NCI-H1436 (cell line): ENCODE data around the gene BMP7.
"Not testable (repeated sequence)": the region's sequence is repeated elsewhere in the genome, so short reads cannot be mapped to it uniquely, and the experiment has no call there.

Experiments
- DNase-seq: peaks from one replicate; lab custom pipeline; 2025; lab: John Stamatoyannopoulos, UW

The BMP7 gene

GRCh38 chr20:57249073-57249472, 17.4 kb downstream of the BMP7 start:
- DNase-seq: no peak

- DNase-seq: no peak
These were observed 18.2 kb downstream of the BMP7 start for GRCh38 chr20:57248132-57248797.

GRCh38 chr20:57247292-57247965, 19.0 kb downstream of the BMP7 start:
- no peak for DNase-seq

GRCh38 chr20:57245997-57246396, 20.4 kb downstream of the BMP7 start:
- no peak for DNase-seq

GRCh38 chr20:57244627-57245214, 21.7 kb downstream of the BMP7 start:
- DNase-seq: no peak

GRCh38 chr20:57244221-57244585, 22.2 kb downstream of the BMP7 start:
- DNase-seq: no peak

GRCh38 chr20:57243480-57244220, 22.8 kb downstream of the BMP7 start:
- no peak for DNase-seq

- DNase-seq: no peak
These were observed 24.0 kb downstream of the BMP7 start for GRCh38 chr20:57242414-57242813.

- DNase-seq: no peak
These were observed 25.0 kb downstream of the BMP7 start for GRCh38 chr20:57241363-57241991.

GRCh38 chr20:57240581-57241362, 25.7 kb downstream of the BMP7 start:
- no peak for DNase-seq

GRCh38 chr20:57239725-57240124, 26.7 kb downstream of the BMP7 start:
- not testable (repeated sequence) for DNase-seq

GRCh38 chr20:57239324-57239723, 27.1 kb downstream of the BMP7 start:
- DNase-seq: not testable (repeated sequence)

GRCh38 chr20:57238089-57238488, 28.4 kb downstream of the BMP7 start:
- DNase-seq: no peak

- no peak for DNase-seq
These were observed 28.9 kb downstream of the BMP7 start for GRCh38 chr20:57237585-57237953.

GRCh38 chr20:57236813-57237584, 29.4 kb downstream of the BMP7 start:
- no peak for DNase-seq

GRCh38 chr20:57234556-57235251, 31.7 kb downstream of the BMP7 start:
- no peak for DNase-seq

GRCh38 chr20:57231951-57232428, 34.5 kb downstream of the BMP7 start:
- DNase-seq: no peak

- DNase-seq: no peak
These were observed 35.3 kb downstream of the BMP7 start for GRCh38 chr20:57231161-57231560.

- no peak for DNase-seq
These were observed 36.2 kb downstream of the BMP7 start for GRCh38 chr20:57230247-57230646.

GRCh38 chr20:57229490-57229889, 37.0 kb downstream of the BMP7 start:
- DNase-seq: no peak
